GM12892 (cell line): Measurements from ENCODE around the gene JDP2.

Experiments used
- DNase-seq: peaks from one replicate; pipeline ENCODE4 v3.0.0; 2011; ENCODE audit not compliant: insufficient read length
- FAIRE-seq: peaks from 2 replicates; lab custom pipeline; 2011; peaks lifted over from hg19 to GRCh38; lab: Jason Lieb, UNC
- POLR2A ChIP-seq: IDR thresholded peaks from 2 replicates; pipeline ENCODE4 v1.6.1; 2011; ENCODE audit warnings: low read depth, low read length, control low read depth
- POLR2AphosphoS5 ChIP-seq: IDR thresholded peaks from 2 replicates; pipeline ENCODE4 v1.6.1; 2011; ENCODE audit warnings: low read depth, low read length, control low read depth
- TAF1 ChIP-seq: IDR thresholded peaks from 2 replicates; pipeline ENCODE4 v1.6.1; 2011; ENCODE audit warnings: low read depth, mild to moderate bottlenecking, control low read depth, low read length, borderline replicate concordance

JDP2 gene

DNA sequence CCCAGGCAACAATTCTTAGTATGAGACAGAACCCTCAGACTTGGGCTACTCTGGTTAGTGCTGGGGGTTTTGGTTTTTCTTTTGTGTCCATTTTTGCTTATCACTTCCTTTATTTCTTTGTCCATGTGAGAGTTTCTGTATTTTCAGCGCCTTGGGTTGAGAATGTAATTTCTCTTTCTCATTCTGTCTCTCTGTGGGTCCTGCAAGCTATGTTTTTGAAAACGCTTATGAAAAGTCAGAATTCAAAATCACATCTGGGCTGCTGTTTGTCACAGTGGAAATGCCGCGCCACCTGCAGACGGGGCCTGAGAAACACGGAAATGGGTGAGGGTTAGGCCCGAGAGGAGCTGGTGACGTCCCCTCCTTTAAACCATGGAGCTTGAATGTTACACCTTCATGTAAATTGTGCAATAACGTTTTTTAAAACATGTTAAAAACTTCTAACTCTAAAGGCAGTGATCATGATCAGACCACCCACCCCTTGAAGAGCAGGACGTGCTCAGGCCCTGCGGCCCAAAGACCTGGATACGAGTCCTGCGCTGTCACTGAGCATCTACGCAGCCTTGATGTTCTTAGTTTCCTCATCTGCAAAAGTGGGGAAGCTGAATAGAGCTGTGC lies 26.1 kb downstream of the JDP2 start:
- peak; percentile 71 for DNase-seq
- no peak for TF ChIP-seq TAF1
- no peak for TF ChIP-seq POLR2AphosphoS5
- TF ChIP-seq POLR2A, result no peak
- FAIRE-seq, result peak; percentile 89

DNA sequence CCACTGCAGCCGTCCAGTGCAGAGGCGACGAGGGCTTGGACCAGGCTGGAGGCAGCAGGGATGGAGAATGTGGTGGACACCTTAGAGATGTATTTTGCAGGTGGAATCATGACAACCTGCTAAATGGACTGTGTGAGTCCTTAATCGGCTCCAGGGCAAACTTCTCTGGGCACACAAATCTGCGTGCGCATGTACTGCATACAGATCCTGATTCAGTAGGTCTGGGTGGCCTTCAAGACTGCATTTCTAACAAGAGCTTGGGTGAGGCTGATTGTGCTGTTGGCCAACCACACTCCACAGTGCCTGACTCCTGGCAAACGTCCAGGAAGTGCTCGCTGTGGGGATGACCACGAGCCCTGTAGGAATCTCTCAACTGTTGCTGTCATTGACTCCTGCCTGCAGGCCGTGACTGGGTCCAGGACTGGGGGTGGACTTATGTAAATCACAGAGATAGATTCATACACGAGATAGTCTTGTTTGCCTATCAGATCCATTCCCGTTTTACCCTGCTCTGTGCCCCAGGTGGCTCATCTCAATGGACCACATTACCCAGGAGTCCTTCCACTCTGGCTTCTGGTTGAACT lies 27.2 kb downstream of the JDP2 start:
- FAIRE-seq (no peak), DNase-seq (no peak)
- TF ChIP-seq POLR2A (no peak), POLR2AphosphoS5 (no peak), TAF1 (no peak)

DNA sequence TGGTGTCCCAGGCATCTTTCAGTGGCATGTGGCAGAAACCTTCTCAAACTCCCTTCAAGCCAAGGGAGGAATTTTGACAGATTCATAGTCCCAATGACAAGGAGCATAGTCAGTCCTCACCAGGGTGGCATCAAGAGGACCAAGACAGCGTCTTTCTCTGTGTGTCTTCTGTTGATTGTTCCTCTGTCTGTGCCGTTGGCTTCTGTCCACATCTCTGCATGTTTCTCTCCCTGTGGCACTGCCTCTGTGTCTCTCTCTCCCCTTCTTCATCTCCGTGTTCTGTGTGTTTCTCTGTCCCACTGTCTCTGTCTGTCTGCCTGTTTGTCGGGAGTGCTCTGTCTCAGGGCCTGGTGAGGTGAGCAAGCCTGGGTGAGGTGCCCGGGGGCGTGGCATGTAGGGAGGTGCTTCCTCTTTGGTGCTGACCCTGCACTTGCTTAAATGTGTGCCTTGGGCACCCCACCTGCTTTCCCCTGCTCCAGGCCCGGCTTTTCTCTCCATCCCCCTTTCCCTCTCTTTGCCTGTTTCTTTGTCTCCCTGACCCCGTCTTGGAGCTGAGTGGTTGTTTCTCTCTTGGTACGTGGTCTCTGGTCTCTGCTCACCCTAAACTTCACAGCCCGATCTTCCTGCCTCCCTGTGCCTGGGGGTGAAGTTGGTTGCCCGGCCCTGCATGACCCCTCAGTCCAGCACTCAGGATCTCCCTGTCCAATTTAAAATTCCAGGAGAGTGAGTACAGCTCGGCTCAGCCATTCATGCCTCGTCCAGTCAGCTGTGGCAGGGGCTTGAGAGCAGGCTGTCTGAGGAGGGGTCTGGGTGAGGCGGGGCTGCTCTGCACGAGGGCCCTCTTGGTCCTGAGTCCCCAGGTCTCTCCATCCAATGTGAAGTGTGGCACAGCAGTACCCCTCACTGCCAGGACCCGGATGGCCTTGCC lies 28.5 kb downstream of the JDP2 start:
- FAIRE-seq (no peak), DNase-seq (no peak)
- no peak for TF ChIP-seq POLR2AphosphoS5
- TF ChIP-seq TAF1, result no peak

DNA sequence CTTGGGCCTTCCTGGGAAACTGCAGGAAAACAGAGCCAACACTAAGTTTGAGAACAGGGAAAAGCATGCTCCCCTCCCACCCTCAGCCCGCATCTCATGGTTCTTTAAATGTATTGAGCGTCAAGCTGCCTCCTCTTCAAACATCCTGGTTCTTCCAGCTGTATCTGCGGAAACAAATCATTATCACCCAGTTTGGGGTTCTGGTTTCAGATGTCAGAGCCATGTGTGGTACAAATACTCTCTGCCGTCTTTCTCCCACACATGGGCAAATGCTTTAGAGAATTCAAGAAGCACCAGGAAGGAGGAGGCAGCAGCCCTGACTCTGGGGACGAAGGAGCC lies 29.1 kb downstream of the JDP2 start:
- TF ChIP-seq POLR2A (no peak), POLR2AphosphoS5 (no peak), TAF1 (no peak)
- no peak for FAIRE-seq
- DNase-seq, result no peak

DNA sequence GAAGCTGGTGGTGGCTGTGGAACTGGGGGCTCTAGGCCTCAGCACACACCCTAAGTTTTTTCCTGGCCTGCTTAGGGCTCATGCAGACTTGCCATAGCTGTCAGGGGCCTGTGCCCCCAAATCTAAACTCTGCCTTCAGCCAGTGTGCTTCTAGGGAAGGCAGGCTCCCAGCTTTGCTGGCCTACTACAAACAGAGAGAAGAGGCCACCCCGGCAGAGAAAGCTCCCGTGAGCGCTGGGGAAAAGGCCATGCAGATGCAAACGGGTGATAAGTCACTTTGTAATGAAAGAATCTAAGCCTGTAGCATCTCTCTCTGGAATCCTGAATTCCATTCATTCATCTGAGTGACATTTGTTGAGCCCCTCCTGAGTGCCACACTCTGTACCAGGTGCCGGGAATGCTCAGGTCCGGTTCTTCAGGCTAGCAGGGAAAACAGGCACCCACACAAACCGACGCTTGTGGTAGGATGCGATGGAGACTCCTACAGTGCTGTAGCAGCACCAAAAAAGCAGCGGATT lies 29.9 kb downstream of the JDP2 start:
- TF ChIP-seq POLR2A (no peak), POLR2AphosphoS5 (no peak), TAF1 (no peak)
- no peak for FAIRE-seq

DNA sequence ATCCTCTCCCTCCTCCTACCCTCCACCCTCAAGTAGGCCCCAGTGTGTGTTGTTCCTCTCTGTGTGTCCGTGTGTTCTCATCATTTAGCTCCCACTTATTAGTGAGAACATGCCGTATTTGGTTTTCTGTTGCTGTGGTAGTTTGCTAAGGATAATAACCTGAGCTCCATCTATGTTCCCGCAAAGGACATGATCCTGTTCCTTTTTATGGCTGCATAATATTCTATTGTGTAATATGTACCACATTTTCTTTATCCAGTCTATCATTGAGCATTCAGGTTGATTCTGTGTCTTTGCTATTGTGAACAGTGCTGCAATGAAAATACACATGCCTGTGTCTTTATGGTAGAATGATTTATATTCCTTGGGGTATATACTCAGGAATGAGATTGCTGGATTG lies 30.5 kb downstream of the JDP2 start:
- TF ChIP-seq POLR2A (no peak), TAF1 (no peak), POLR2AphosphoS5 (no peak)
- no peak for DNase-seq
- FAIRE-seq, result no peak

More for the DNA sequence above, 29.9 kb downstream of the JDP2 start:
- no peak for DNase-seq

DNA sequence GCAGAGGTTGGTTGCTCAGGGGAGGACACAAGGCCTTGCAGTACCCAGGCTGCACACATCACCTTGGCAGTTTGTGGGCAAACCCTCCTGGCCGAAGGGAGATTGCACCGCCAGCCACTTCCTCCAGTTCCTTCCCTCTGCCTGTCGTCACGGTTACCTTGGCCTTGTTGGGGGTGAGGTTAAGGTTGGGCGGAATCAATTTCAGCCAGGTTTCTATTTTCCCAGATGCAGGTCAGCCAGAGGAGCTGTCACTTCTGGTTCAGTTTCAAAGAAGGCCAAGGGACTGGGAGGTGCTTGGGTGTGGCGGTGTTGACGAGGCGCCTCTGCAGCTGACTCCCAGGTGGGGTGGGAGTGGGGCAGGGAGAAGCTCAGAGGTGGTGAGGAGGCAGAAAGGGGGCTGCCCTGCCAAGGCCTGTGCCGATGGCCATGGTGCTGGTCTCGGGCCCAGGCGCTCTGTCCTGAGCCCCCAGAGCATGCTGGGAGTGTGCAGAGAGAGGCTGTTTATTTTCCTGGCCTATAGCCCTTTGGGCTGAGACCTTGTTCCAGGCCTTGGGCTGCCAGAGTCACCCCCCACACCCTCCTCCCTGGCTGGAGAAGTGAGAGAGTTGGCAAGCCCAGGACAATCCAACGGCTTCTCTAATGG lies 31.4 kb downstream of the JDP2 start:
- FAIRE-seq, result no peak
- DNase-seq, result no peak
- TF ChIP-seq POLR2A (no peak), POLR2AphosphoS5 (no peak)

DNA sequence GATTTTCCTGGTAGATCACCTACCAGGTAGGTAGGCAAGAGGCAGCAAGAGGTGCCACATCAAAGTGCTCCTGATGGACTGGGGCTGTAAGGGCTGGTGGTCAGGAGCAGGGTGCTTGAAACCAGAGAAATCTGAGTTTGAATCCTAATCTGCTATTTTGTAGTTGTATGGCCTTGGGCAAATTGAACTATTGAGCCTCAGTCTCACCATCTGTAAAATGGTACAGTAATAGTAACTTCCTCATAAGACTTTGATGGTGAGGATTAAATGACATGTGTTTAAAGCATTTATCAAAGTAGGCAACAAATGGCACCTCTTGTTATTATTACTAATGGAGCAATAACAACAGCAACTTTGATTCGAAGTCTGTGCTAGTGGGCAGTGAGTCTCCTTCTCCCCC lies 32.0 kb downstream of the JDP2 start:
- TF ChIP-seq POLR2A, result no peak
- TF ChIP-seq TAF1, result no peak
- TF ChIP-seq POLR2AphosphoS5, result no peak
- no peak for DNase-seq
- FAIRE-seq, result no peak

DNA sequence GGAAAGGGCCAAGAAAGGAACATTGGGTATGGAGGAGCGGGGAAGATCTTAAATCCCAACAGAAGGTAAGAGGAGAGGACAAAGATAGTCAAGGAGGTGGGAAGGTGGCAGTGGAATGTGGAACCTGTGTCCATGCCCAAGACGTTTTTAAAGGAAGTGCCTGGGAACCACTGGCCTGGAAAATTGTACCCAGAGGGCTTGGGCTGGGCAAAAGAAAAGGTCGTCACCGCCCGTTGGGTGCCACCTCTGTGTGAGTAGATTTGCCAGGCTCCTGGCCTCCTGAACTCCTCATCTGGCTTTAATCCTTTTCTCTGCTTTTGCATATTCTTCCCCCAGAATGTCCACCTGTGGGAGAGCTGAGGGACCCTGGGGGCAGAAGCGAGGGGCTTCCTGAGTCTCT lies 32.6 kb downstream of the JDP2 start:
- no peak for TF ChIP-seq TAF1
- no peak for TF ChIP-seq POLR2AphosphoS5
- TF ChIP-seq POLR2A, result no peak
- FAIRE-seq, result no peak
- no peak for DNase-seq

DNA sequence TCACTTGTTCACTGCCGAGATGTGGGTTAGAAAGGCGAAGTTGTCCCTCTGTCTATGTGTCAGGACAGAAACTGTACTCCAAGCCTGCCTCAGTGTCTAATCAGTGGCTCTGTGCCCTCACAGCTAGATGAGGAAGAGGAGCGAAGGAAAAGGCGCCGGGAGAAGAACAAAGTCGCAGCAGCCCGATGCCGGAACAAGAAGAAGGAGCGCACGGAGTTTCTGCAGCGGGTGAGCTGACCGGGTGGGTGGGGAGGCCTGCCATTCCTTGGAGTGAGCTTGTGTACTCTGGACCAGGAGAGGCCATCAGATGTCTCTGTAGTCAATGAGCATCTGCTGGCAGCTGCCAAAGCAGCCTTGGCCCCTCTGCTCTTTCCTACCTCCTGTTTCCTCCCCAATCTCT lies 33.5 kb downstream of the JDP2 start:
- FAIRE-seq (no peak), DNase-seq (no peak)
- TF ChIP-seq POLR2A, result no peak
- no peak for TF ChIP-seq POLR2AphosphoS5
- no peak for TF ChIP-seq TAF1

DNA sequence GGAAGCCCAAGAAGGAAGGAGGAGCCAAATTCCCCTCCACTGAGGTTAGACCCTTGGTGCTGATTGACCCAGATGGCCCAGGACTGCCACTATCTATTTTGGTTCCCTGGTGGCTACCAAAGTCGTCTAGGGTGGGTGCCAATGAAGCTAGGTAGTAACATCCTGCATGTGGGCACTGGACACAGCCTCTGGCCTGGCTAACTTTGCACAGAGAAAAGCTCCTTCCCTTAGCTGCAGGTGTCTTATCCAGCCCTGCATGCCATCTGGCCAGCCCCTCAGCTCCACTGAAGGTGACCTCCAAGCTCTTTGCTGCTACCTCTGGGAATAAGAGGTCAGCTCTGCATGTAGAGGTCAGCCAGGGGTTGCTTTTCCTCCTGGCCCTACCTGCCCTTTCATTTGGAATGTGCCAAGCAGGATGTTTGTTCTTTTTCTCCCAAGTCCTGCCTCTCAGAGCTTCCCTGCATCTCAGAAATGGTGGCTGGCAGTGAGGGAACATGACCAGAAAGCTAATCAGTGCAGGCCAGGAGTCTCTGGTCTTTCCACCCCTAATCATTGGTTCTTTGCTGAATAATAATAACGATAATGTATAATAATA lies 34.0 kb downstream of the JDP2 start:
- DNase-seq, result no peak
- TF ChIP-seq POLR2AphosphoS5 (no peak), TAF1 (no peak), POLR2A (no peak)
- no peak for FAIRE-seq

DNA sequence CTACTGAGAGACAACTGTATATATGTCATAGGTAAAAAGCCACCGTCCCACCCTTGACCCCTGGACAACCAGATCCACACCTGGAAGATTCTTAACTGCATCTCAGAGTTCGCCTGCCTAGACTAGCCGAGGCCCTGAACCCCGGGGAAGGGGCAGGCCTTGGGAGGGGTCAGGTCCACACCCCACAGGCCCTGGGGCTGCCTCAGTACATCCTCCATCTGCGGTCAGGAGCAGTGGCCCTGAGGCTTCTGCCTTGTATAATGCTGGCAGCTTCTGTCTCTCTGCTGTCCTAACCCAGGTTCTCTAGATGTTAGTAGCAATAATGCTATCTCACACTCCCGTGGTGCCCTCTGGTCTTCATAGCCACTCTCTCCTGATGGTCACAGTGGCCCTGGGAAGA lies 36.8 kb downstream of the JDP2 start:
- TF ChIP-seq POLR2A (no peak), TAF1 (no peak), POLR2AphosphoS5 (no peak)
- DNase-seq (no peak), FAIRE-seq (no peak)
